Measurements from ENCODE around the gene KDM1B. TPM values are rescaled to one million over a fixed set of nuclear protein-coding genes. Genes with fewer than 3 reads are reported as not detected.

KDM1B gene
- total and polyA plus RNA-seq, 2 experiments from 2014 or later = 3.8 to 9.0 TPM

- H3K4me1 ChIP-seq (ENCODE audit: insufficient read depth) = peaks cover 17% of the 10 kb centered on the region
- DNase-seq (ENCODE audit: low spot score) (no peak), ATAC-seq (no peak)
- H3K27me3 Mint-ChIP-seq (ENCODE audit: insufficient read depth, low read depth, poor library complexity) = peaks cover 7% of the 10 kb centered on the region
- H3K27ac ChIP-seq (ENCODE audit: low read depth) = no peak overlapping the region
- H3K4me1 Mint-ChIP-seq = peaks cover 16% of the 10 kb centered on the region
- no peak overlapping the region for H3K4me2 ChIP-seq
- no peaks in the 10 kb centered on the region for H3K36me3 ChIP-seq (ENCODE audit: insufficient read depth)
- H3K79me2 ChIP-seq (replicated peaks; ENCODE audit: insufficient read depth) = peaks cover 7% of the 10 kb centered on the region; the same call in 1 of the 2 replicates
- H3K36me3 Mint-ChIP-seq (ENCODE audit: low read depth) = peaks cover 10% of the 10 kb centered on the region; the same call in 1 of the 3 replicates
- TF ChIP-seq, protein P1, sequence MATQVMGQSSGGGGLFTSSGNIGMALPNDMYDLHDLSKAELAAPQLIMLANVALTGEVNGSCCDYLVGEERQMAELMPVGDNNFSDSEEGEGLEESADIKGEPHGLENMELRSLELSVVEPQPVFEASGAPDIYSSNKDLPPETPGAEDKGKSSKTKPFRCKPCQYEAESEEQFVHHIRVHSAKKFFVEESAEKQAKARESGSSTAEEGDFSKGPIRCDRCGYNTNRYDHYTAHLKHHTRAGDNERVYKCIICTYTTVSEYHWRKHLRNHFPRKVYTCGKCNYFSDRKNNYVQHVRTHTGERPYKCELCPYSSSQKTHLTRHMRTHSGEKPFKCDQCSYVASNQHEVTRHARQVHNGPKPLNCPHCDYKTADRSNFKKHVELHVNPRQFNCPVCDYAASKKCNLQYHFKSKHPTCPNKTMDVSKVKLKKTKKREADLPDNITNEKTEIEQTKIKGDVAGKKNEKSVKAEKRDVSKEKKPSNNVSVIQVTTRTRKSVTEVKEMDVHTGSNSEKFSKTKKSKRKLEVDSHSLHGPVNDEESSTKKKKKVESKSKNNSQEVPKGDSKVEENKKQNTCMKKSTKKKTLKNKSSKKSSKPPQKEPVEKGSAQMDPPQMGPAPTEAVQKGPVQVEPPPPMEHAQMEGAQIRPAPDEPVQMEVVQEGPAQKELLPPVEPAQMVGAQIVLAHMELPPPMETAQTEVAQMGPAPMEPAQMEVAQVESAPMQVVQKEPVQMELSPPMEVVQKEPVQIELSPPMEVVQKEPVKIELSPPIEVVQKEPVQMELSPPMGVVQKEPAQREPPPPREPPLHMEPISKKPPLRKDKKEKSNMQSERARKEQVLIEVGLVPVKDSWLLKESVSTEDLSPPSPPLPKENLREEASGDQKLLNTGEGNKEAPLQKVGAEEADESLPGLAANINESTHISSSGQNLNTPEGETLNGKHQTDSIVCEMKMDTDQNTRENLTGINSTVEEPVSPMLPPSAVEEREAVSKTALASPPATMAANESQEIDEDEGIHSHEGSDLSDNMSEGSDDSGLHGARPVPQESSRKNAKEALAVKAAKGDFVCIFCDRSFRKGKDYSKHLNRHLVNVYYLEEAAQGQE (IDR thresholded peaks at IDR 0.05; ENCODE audit: unreplicated experiment) = no peak
- TF ChIP-seq NANOG (IDR thresholded peaks at IDR 0.05; ENCODE audit: borderline replicate concordance) (no peak), CREB1 (CRISPR knock-in tag; IDR thresholded peaks at IDR 0.05; ENCODE audit: low read depth) (no peak), ZNF114 (CRISPR knock-in tag; IDR thresholded peaks at IDR 0.05) (no peak), ZNF462 (CRISPR knock-in tag; IDR thresholded peaks at IDR 0.05) (no peak), POLR2AphosphoS5 (IDR thresholded peaks at IDR 0.05; ENCODE audit: low read depth) (no peak), EZH2 (IDR thresholded peaks at IDR 0.05; ENCODE audit: low read depth, unreplicated experiment) (no peak), JUNB (IDR thresholded peaks at IDR 0.05; ENCODE audit: unreplicated experiment) (no peak), ZNF331 (CRISPR knock-in tag; IDR thresholded peaks at IDR 0.05; ENCODE audit: low read depth) (no peak)
- no peak overlapping the region for H3K4me3 ChIP-seq
- no peak overlapping the region for H3K4me3 Mint-ChIP-seq
- no peaks in the 10 kb centered on the region for H3K9me2 ChIP-seq (ENCODE audit: insufficient read depth)
- no peaks in the 10 kb centered on the region for H4K20me1 ChIP-seq (replicated peaks; ENCODE audit: insufficient read depth)
- H3F3A ChIP-seq (replicated peaks; ENCODE audit: low read depth) = no peaks in the 10 kb centered on the region
- no peak overlapping the region for H2AFZ ChIP-seq
- H3K27ac Mint-ChIP-seq = no peak overlapping the region
- no peaks in the 10 kb centered on the region for H3K9me3 Mint-ChIP-seq
- H3K27me3 ChIP-seq (ENCODE audit: insufficient read depth) = no peaks in the 10 kb centered on the region
These were observed 3.4 kb upstream of the KDM1B start for GRCh38 chr6:18151801-18152200.

Data from GM23338 (cell line).